DOHH2 (cell line): ENCODE data around the gene GPATCH3.

Experiments
- H3F3A ChIP-seq: fragments of 200-600 bp; sonication (generic), shearing (Covaris generic); 2 replicates; pipeline ENCODE4 v1.6.0; 2016; ENCODE audit warnings: antibody characterized with exemption, mild to moderate bottlenecking; ENCODE audit not compliant: control insufficient read depth, insufficient read depth
- H3K27ac ChIP-seq: fragments of 200-600 bp; sonication (generic); 2 replicates; pipeline ENCODE4 v1.5.1; 2014; ENCODE audit warnings: low read depth, mild to moderate bottlenecking, low read length, moderate library complexity
- H3K27me3 ChIP-seq: fragments of 200-600 bp; sonication (generic); 2 replicates; pipeline ENCODE4 v1.6.1; 2014; ENCODE audit warnings: mild to moderate bottlenecking, low read length, mixed read lengths; ENCODE audit not compliant: control insufficient read depth
- H3K36me3 ChIP-seq: fragments of 200-600 bp; sonication (generic); 2 replicates; pipeline ENCODE4 v1.6.1; 2014; ENCODE audit warnings: mild to moderate bottlenecking, low read length, moderate library complexity, mixed read lengths; ENCODE audit not compliant: control insufficient read depth
- H3K4me1 ChIP-seq: fragments of 200-600 bp; sonication (generic); 2 replicates; pipeline ENCODE4 v1.6.1; 2014; ENCODE audit warnings: mild to moderate bottlenecking, low read length, mixed read lengths; ENCODE audit not compliant: control insufficient read depth
- H3K4me2 ChIP-seq: fragments of 200-600 bp; sonication (generic); 2 replicates; pipeline ENCODE4 v1.6.0; 2014; ENCODE audit warnings: mild to moderate bottlenecking, low read length, moderate library complexity
- H3K4me3 ChIP-seq: fragments of 200-600 bp; sonication (generic); 2 replicates; pipeline ENCODE4 v1.5.1; 2014; ENCODE audit warnings: mild to moderate bottlenecking, low read length, mixed read lengths
- H3K79me2 ChIP-seq: fragments of 200-600 bp; sonication (generic); 2 replicates; pipeline ENCODE4 v1.6.1; 2014; ENCODE audit warnings: mild to moderate bottlenecking, low read length, mixed read lengths; ENCODE audit not compliant: control insufficient read depth
- H3K9me2 ChIP-seq: fragments of 200-600 bp; sonication (generic); replicated peaks from 2 replicates; pipeline ENCODE4 v1.6.1; 2014; ENCODE audit warnings: mild to moderate bottlenecking, low read length, mixed read lengths; ENCODE audit not compliant: control insufficient read depth
- H3K9me3 ChIP-seq: fragments of 200-600 bp; sonication (generic); 2 replicates; pipeline ENCODE4 v1.6.1; 2014; ENCODE audit warnings: antibody characterized with exemption, low read length, mixed read lengths; ENCODE audit not compliant: control insufficient read depth, insufficient read depth
- H4K20me1 ChIP-seq: fragments of 200-600 bp; sonication (generic); 2 replicates; pipeline ENCODE4 v1.6.0; 2014; ENCODE audit warnings: low read depth, mild to moderate bottlenecking, antibody characterized with exemption, low read length, moderate library complexity; ENCODE audit not compliant: control insufficient read depth, insufficient read depth
- CTCF ChIP-seq: fragments of 200-600 bp; sonication (generic); IDR thresholded peaks from one replicate; pipeline ENCODE4 v1.5.1; 2014; ENCODE audit warnings: antibody characterized with exemption, mild to moderate bottlenecking, low read depth, low read length; ENCODE audit not compliant: poor library complexity, severe bottlenecking
- EZH2phosphoT487 ChIP-seq: fragments of 200-600 bp; sonication (generic); IDR thresholded peaks from 2 replicates; pipeline ENCODE4 v1.6.1; 2017; ENCODE audit warnings: borderline replicate concordance, mild to moderate bottlenecking, antibody characterized with exemption, low read length, moderate library complexity, mixed read lengths

GPATCH3 gene

GRCh38 chr1:26913389-26913753 lies 13.1 kb upstream of the GPATCH3 start:
- Histone ChIP-seq H3K9me2 (no peaks in the 10 kb centered on the region), H3K27ac (no peak overlapping the region), H3K79me2 (no peaks in the 10 kb centered on the region), H3K27me3 (no peaks in the 10 kb centered on the region), H3K4me3 (no peak overlapping the region), H3K4me2 (no peak overlapping the region), H3K36me3 (no peaks in the 10 kb centered on the region), H4K20me1 (no peaks in the 10 kb centered on the region), H3F3A (no peaks in the 10 kb centered on the region), H3K4me1 (no peaks in the 10 kb centered on the region), H3K9me3 (no peaks in the 10 kb centered on the region)
- TF ChIP-seq EZH2phosphoT487 (no peak), CTCF (no peak)

GRCh38 chr1:26912147-26912490 lies 11.9 kb upstream of the GPATCH3 start:
- Histone ChIP-seq H3K9me3 (no peaks in the 10 kb centered on the region), H3K4me2 (no peak overlapping the region), H3K79me2 (no peaks in the 10 kb centered on the region)

GRCh38 chr1:26911399-26912146 lies 11.3 kb upstream of the GPATCH3 start:
- no peaks in the 10 kb centered on the region for H3K9me2 ChIP-seq
- H3K4me1 ChIP-seq, result no peaks in the 10 kb centered on the region
- H3K36me3 ChIP-seq, result no peaks in the 10 kb centered on the region
- H3K4me2 ChIP-seq, result no peak overlapping the region
- H3K4me3 ChIP-seq, result no peak overlapping the region
- H3K27me3 ChIP-seq, result no peaks in the 10 kb centered on the region
- no peak overlapping the region for H3K27ac ChIP-seq
- H3K9me3 ChIP-seq, result no peaks in the 10 kb centered on the region
- H4K20me1 ChIP-seq, result no peaks in the 10 kb centered on the region
- no peak for TF ChIP-seq CTCF
- TF ChIP-seq EZH2phosphoT487, result no peak
- no peaks in the 10 kb centered on the region for H3K79me2 ChIP-seq
- H3F3A ChIP-seq, result no peaks in the 10 kb centered on the region

More at GRCh38 chr1:26912147-26912490, 11.9 kb upstream of the GPATCH3 start:
- H3K4me1 ChIP-seq, result no peaks in the 10 kb centered on the region
- H3K27ac ChIP-seq, result no peak overlapping the region
- TF ChIP-seq CTCF, result no peak
- TF ChIP-seq EZH2phosphoT487, result no peak
- no peaks in the 10 kb centered on the region for H3K9me2 ChIP-seq
- no peak overlapping the region for H3K4me3 ChIP-seq
- H4K20me1 ChIP-seq, result no peaks in the 10 kb centered on the region
- H3F3A ChIP-seq, result no peaks in the 10 kb centered on the region
- no peaks in the 10 kb centered on the region for H3K27me3 ChIP-seq
- no peaks in the 10 kb centered on the region for H3K36me3 ChIP-seq
